Smooth muscle cell (in vitro differentiated cells): Measurements from ENCODE around the gene S1PR3. TPM values are rescaled to one million over a fixed set of nuclear protein-coding genes. Genes with fewer than 3 reads are reported as not detected.

Experiments
- DNase-seq: peaks from one replicate; lab custom pipeline; 2025; ENCODE audit not compliant: unreplicated experiment; lab: John Stamatoyannopoulos, UW
- H2AFZ ChIP-seq: fragments of 200-600 bp; sonication (generic); 2 replicates; pipeline ENCODE4 v1.6.0; 2016; ENCODE audit warnings: antibody characterized with exemption, low read depth, mild to moderate bottlenecking
- H3F3A ChIP-seq: fragments of 200-600 bp; sonication (generic); 2 replicates; pipeline ENCODE4 v1.6.0; 2017; ENCODE audit warnings: antibody characterized with exemption, low read depth
- H3K27ac ChIP-seq: fragments of 200-600 bp; sonication (generic); 2 replicates; pipeline ENCODE4 v1.5.1; 2016; ENCODE audit warnings: low read depth, mild to moderate bottlenecking
- H3K27me3 ChIP-seq: fragments of 200-600 bp; sonication (generic); 2 replicates; pipeline ENCODE4 v1.6.1; 2016; ENCODE audit warnings: low read depth, mild to moderate bottlenecking
- H3K36me3 ChIP-seq: fragments of 200-600 bp; sonication (generic); 2 replicates; pipeline ENCODE4 v1.5.1; 2016; ENCODE audit warnings: low read depth
- H3K4me1 ChIP-seq: fragments of 200-600 bp; sonication (generic); 2 replicates; pipeline ENCODE4 v1.5.1; 2016; ENCODE audit warnings: low read depth
- H3K4me2 ChIP-seq: fragments of 200-600 bp; sonication (generic); 2 replicates; pipeline ENCODE4 v1.6.0; 2016; ENCODE audit warnings: mild to moderate bottlenecking
- H3K4me3 ChIP-seq: fragments of 200-600 bp; sonication (generic); 2 replicates; pipeline ENCODE4 v1.5.1; 2016; ENCODE audit warnings: mild to moderate bottlenecking
- H3K79me2 ChIP-seq: fragments of 200-600 bp; sonication (generic); 2 replicates; pipeline ENCODE4 v1.6.0; 2016; ENCODE audit warnings: low read depth, mild to moderate bottlenecking
- H3K9ac ChIP-seq: fragments of 200-600 bp; sonication (generic); 2 replicates; pipeline ENCODE4 v1.6.0; 2016; ENCODE audit warnings: low read depth
- H3K9me3 ChIP-seq: fragments of 200-600 bp; sonication (generic); replicated peaks from 2 replicates; pipeline ENCODE4 v1.5.1; 2016; ENCODE audit warnings: low read depth
- H4K20me1 ChIP-seq: fragments of 200-600 bp; sonication (generic); 2 replicates; pipeline ENCODE4 v1.6.0; 2016; ENCODE audit warnings: low read depth
- CTCF ChIP-seq: fragments of 200-600 bp; sonication (generic); IDR thresholded peaks from 2 replicates; pipeline ENCODE4 v1.5.1; 2017; ENCODE audit warnings: borderline replicate concordance, mild to moderate bottlenecking, antibody characterized with exemption; ENCODE audit not compliant: insufficient read depth, poor library complexity, severe bottlenecking
- WGBS: methylation state at CpG from one replicate; pipeline ENCODE4 v1.1.7; 2016; ENCODE audit warnings: low lambda C conversion rate; 5-methylcytosine and 5-hydroxymethylcytosine counted together
- polyA plus RNA-seq: library from polyadenylated mRNA; unstranded; fragments of >200 nt; fragmentation: Nextera tagmentation; extraction: Ambion mirVana; gene quantifications from 2 replicates; pipeline ENCODE4 v1.2.1, GENCODE V29; 2016
- total RNA-seq: library from RNA; depleted of rRNA; stranded (reverse); fragments of >200 nt; gene quantifications from 2 replicates; pipeline ENCODE4 v1.2.3, GENCODE V29; 2014

Gene S1PR3
- total and polyA plus RNA-seq, 2 experiments from 2014 or later = 184 to 246 TPM

DNA sequence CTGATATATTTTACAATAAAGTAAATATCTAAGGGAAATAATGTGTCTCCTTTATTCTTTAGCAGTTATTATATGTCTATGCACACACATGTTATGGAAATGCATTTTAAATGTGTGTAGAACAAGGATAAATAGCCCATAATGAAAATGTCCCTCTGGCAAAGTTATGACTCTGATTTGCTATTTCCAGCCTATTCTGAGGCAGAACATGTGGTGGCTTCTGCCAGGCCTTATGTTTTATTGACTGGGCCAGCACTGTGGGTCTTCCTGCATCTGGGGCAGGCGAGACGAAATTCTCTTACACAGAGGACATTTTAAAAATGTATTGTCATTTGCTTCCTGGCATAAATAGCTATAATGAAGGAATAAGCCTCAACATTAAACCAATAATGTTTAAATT lies 52.8 kb downstream of the S1PR3 start:
- Histone ChIP-seq H3K4me2 (no peak overlapping the region), H3K9ac (no peak overlapping the region), H3K4me1 (no peaks in the 10 kb centered on the region), H3K36me3 (no peaks in the 10 kb centered on the region), H3K27me3 (no peaks in the 10 kb centered on the region), H3K4me3 (no peak overlapping the region), H3K79me2 (no peaks in the 10 kb centered on the region), H3K27ac (no peak overlapping the region), H2AFZ (no peak overlapping the region), H3F3A (no peaks in the 10 kb centered on the region), H4K20me1 (no peaks in the 10 kb centered on the region), H3K9me3 (no peaks in the 10 kb centered on the region)
- no peak for TF ChIP-seq CTCF
- no peak for DNase-seq
- 90% methylated on average over 2 of the region's 2 CpGs for WGBS

- WGBS = 93% methylated on average over 4 of the region's 4 CpGs
- H3K27me3 ChIP-seq = no peaks in the 10 kb centered on the region
- H2AFZ ChIP-seq = no peak overlapping the region
- no peak overlapping the region for H3K4me3 ChIP-seq
- H3K27ac ChIP-seq = no peak overlapping the region
- no peak for DNase-seq
- H3F3A ChIP-seq = no peaks in the 10 kb centered on the region
- no peaks in the 10 kb centered on the region for H3K9me3 ChIP-seq
- no peaks in the 10 kb centered on the region for H3K36me3 ChIP-seq
- no peaks in the 10 kb centered on the region for H3K79me2 ChIP-seq
- no peak overlapping the region for H3K4me2 ChIP-seq
- H3K9ac ChIP-seq = no peak overlapping the region
- H3K4me1 ChIP-seq = no peaks in the 10 kb centered on the region
- H4K20me1 ChIP-seq = no peaks in the 10 kb centered on the region
- no peak for TF ChIP-seq CTCF
Measured at GRCh38 chr9:89044881-89045280, 53.6 kb downstream of the S1PR3 start.

DNA sequence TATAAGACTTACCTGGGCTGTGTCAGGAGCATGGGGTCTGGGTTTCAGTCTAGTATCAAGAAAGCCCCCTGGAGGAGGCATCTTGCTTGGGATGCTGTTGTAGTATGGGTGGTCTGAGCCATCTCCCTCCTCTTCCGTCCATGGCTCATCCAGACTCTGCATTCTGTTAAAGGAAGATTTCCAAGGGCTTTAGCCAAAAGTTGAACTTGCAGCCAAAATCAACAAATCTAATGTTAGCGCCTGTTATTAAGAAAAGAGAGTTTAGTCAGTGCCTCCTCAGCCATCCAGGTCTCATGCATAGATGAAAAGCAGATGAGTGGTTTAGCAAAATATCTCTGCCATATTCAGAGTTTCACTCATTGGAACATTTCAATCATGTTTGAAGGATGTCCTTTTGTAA lies 55.6 kb downstream of the S1PR3 start:
- Histone ChIP-seq H3K4me1 (no peaks in the 10 kb centered on the region), H3K27ac (no peak overlapping the region), H3K9ac (no peak overlapping the region), H3K9me3 (no peaks in the 10 kb centered on the region), H2AFZ (no peak overlapping the region), H3F3A (no peaks in the 10 kb centered on the region), H3K36me3 (no peaks in the 10 kb centered on the region), H3K4me3 (no peak overlapping the region), H3K4me2 (no peak overlapping the region), H3K27me3 (no peaks in the 10 kb centered on the region), H3K79me2 (no peaks in the 10 kb centered on the region), H4K20me1 (no peaks in the 10 kb centered on the region)
- no peak for TF ChIP-seq CTCF
- no peak for DNase-seq
- 89% methylated on average over 2 of the region's 2 CpGs for WGBS

DNA sequence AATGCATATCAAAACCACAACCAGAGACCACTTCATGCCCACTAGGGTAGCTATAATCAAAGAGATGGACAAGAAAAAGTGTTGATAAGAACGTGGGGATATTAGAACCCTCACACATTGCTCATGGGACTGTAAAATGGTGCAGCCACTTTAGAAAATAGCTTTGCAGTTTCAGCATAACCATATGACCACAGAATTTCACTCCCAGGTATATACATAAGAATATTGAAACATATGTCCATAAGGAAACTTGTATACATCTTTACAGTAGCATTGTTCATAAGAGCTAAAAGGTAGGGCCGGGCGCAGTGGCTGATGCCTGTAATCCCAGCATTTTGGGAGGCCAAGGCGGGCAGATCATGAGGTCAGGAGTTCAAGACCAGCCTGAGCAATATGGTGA lies 56.4 kb downstream of the S1PR3 start:
- Histone ChIP-seq H2AFZ (no peak overlapping the region), H3K27me3 (no peaks in the 10 kb centered on the region), H3K27ac (no peak overlapping the region), H3K79me2 (no peaks in the 10 kb centered on the region), H3K4me2 (no peak overlapping the region), H3K36me3 (no peaks in the 10 kb centered on the region), H3K4me3 (no peak overlapping the region), H3F3A (no peaks in the 10 kb centered on the region), H4K20me1 (no peaks in the 10 kb centered on the region), H3K9ac (no peak overlapping the region), H3K4me1 (no peaks in the 10 kb centered on the region), H3K9me3 (no peaks in the 10 kb centered on the region)
- no peak for DNase-seq
- TF ChIP-seq CTCF = no peak
- WGBS = 64% methylated on average over 4 of the region's 4 CpGs
